Measurements from ENCODE around the gene SAMD3.
"Not testable (repeated sequence)": the region's sequence is repeated elsewhere in the genome, so short reads cannot be mapped to it uniquely, and the experiment has no call there.

Gene SAMD3

GRCh38 chr6:130127195-130127594 lies 95.6 kb downstream of the SAMD3 start:
- DNase-seq: no peak

- DNase-seq: no peak
These were observed 100.5 kb downstream of the SAMD3 start for GRCh38 chr6:130122243-130122642.

- no peak for DNase-seq
These were observed 102.0 kb downstream of the SAMD3 start for GRCh38 chr6:130120731-130121130.

GRCh38 chr6:130119211-130119610 lies 103.5 kb downstream of the SAMD3 start:
- DNase-seq: no peak

DNA sequence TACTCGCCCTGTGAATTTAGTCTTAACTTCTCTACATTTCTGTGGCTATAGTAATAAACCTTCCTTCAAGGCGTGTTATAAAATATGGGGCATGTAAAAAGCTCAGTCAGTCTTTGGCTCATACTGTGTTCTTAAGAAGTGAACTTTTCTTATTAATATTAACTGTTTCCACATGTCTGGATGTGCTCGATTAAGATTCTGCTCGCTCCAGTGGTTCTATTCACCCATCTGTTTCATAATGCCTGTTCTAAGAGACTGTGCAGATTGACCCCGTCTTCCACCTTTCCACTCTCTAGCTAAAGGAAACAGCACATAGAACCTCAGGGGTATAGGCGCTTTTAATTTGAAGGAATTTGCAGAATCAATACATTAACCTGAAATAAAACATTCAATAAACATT lies 104.5 kb downstream of the SAMD3 start:
- DNase-seq: no peak

- not testable (repeated sequence) for DNase-seq
These were observed 105.5 kb downstream of the SAMD3 start for GRCh38 chr6:130117187-130117701.

DNA sequence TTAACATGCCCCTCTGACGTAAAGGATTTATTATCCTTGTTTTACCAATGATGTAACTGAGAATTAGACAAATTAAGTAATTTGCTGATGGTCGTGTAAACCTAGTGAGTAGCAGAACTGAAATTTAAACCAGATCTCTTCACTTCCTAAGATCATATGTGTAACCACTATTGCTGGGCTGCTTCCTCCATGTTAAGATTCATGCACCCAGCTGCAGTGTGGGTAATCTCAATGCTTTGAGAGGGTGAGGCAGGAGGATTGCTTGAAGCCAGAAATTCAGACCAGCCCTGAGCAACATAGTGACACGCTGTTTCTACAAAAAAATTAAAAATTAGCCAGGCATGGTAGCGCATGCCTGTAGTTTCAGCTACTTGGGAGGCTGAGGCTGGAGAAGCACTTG lies 106.5 kb downstream of the SAMD3 start:
- DNase-seq: no peak

DNA sequence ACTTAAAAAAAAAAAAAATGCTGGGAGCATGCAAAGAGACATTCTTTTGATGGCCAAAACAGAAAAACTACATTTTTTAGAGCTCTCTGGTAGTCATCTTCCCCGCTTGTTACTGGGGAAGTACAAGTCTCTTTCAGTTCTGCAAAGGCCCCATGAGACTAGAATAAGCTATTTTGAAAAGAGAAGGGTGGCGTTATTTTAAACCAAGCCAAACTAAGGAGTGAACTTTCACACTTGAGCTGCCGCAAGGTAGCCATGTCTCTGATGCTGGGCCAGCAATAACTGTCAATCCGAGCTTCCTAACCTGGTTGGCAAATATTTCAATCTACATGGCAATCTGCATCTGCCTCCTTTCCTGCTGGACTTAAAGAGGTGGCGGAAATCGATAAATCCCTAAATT lies 107.7 kb downstream of the SAMD3 start:
- no peak for DNase-seq

DNA sequence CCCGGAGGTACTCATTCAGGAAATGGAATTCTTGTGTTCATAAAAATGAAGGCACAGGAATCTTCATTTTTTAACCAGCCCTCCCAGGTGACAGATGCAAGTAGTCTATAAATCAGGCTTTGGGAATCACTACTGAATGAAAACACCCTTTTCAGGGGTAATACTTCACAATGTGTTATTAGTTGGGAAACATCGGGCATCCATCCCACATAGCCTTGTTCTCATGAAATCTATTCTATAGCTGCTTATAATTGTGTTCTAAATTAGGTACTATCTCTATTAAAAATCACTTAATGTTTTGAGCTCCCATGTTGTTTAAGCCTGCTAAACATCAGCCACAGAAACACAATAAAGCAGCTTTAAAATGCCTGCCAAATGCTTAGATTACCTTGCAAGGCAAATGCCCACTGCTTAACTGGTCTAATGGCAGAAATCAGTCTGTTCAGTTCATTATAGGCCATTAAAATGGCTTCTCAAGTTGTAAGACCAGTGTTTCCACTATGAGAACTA lies 109.5 kb downstream of the SAMD3 start:
- DNase-seq: no peak

- no peak for DNase-seq
These were observed 111.7 kb downstream of the SAMD3 start for GRCh38 chr6:130111031-130111430.

GRCh38 chr6:130107710-130108109 lies 115.0 kb downstream of the SAMD3 start:
- no peak for DNase-seq

GRCh38 chr6:130105996-130106704 lies 116.6 kb downstream of the SAMD3 start:
- DNase-seq: no peak

DNA sequence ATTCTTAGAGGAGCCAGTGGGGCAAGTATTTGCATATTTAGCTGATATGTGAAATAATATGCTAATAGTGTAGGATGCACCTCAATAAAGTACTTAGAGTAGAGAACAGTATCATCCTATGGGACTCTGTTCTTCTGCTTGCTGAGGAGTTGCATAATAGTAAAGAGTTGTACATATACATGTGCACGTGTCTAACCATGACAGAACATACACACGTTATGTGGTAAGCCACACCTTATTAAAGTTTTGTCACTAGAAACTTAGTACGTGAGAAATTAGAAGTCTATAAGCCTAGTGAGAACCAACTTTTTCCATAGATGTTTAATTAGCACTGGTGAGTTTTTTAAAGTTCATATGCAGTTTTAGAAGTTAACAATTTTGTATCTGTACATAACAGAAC lies 123.6 kb downstream of the SAMD3 start:
- no peak for DNase-seq

DNA sequence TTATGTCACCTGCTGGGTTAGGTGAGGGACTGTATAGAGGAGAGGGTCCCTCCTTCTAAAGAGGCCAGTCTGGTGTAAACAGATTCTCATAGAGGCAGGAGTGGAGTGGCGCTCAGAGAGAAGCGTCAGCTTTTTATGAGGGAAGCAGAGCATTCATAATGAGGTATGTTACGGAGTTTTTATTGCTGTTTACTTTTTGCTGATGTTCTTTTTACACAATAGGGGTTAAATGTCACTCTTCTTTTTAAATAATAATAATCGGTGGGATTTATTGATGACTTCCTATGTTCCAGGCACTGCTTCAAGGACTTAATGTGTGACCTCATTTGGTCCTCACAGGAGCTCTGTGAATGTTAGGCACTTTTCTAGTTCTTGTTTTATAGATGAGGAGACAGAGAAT lies 124.4 kb downstream of the SAMD3 start:
- DNase-seq: no peak
